Astrocyte of the cerebellum (primary cell): Measurements from ENCODE around the gene SYCP2.

Source experiments
- DNase-seq: peaks from one replicate; pipeline ENCODE4 v3.0.0-alpha.2; 2011; ENCODE audit warnings: low read depth
- H3K4me3 ChIP-seq: 2 replicates; pipeline ENCODE4 v1.5.1; 2011; ENCODE audit warnings: mild to moderate bottlenecking, low read depth, low read length, moderate library complexity
- CTCF ChIP-seq: IDR thresholded peaks from 2 replicates; pipeline ENCODE4 v1.5.1; 2012; ENCODE audit warnings: low read length, low read depth, moderate library complexity, mild to moderate bottlenecking; ENCODE audit errors: missing control alignments
- in situ Hi-C: cut with HindIII; loops from 2 replicates; pipeline ENCODE4 v1.10.0; 2017; ENCODE audit warnings: low sequenced_read_pairs

SYCP2 gene

GRCh38 chr20:59829786-59830664, 103.4 kb downstream of the SYCP2 start:
- no peak for TF ChIP-seq CTCF
- in situ Hi-C loops = no loop called here
- no peak for DNase-seq
- H3K4me3 ChIP-seq = no peak overlapping the region

- no peak for TF ChIP-seq CTCF
- no peak for DNase-seq
- in situ Hi-C loops = no loop called here
- H3K4me3 ChIP-seq = no peak overlapping the region
Observed at GRCh38 chr20:59829054-59829785, 104.2 kb downstream of the SYCP2 start.

GRCh38 chr20:59828125-59829053, 105.0 kb downstream of the SYCP2 start:
- no peak for DNase-seq
- in situ Hi-C loops = no loop called here
- no peak for TF ChIP-seq CTCF
- H3K4me3 ChIP-seq = no peak overlapping the region

- TF ChIP-seq CTCF = no peak
- no peak overlapping the region for H3K4me3 ChIP-seq
- in situ Hi-C loops = no loop called here
- no peak for DNase-seq
Observed at GRCh38 chr20:59827138-59828056, 106.0 kb downstream of the SYCP2 start.

GRCh38 chr20:59825944-59826759, 107.3 kb downstream of the SYCP2 start:
- no peak for TF ChIP-seq CTCF
- in situ Hi-C loops = no loop called here
- H3K4me3 ChIP-seq = no peak overlapping the region
- no peak for DNase-seq
